GM18870 (cell line): ENCODE results near the gene ACLY.
"Not testable (repeated sequence)": the region's sequence is repeated elsewhere in the genome, so short reads cannot be mapped to it uniquely, and the experiment has no call there.

ENCODE experiments used
- ATAC-seq: cut with Tn5 transposase; IDR thresholded peaks from one replicate; pipeline ENCODE4 v1.9.1; 2021; ENCODE audit warnings: moderate library complexity; ENCODE audit not compliant: unreplicated experiment

ACLY gene

DNA sequence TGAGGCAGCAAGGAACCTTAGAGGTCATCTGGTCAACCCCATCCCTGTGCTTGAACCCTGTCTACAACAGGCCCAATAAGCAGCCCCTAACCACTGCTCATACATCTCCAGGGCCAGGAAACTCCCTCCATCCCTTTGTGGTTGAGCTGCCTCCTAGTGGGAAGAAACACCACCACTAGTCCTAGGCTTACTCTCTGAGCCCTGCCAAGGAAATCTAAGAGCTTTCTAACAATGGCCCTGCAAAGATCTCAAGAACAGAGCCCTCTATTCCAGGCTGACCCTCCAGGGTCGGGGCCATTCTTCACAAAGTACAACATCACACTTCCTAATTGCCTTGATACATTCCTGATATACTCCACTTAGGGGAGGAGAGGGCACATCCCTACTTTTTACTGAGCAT is 5.8 kb downstream of the ACLY start:
- no peak for ATAC-seq

DNA sequence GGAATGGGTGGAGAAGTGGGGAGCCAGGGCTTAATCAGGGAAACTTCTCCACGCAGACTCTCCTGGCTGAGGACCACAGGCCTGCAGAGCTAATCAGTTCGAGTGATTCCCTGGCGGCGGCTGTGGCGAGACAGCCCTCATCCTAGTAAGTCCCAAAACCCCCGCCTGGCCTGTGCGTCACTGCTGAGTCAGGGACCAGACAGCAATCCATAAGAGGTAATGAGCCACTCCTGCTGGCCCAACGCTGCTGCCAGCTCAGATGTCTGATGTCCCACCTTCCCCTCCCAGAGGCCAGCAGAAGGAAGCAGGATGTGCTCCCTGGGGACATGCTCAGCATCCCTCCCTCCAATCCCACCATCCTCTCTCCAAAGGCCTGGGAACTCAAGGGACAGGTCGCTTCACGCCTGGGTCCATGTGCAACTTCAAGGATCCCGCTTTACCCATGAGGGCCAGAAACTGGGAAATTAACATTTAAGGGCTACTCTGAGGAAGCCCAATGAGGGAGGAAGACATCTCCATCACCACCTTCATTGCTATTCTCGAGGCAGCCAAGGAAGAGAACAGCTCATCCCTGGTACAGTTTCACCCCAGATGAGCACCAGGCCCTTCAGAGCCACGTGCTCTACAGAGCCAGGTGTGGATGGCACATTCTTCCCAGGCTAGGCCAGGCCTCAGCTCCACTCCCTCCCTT is 7.9 kb downstream of the ACLY start:
- no peak for ATAC-seq

DNA sequence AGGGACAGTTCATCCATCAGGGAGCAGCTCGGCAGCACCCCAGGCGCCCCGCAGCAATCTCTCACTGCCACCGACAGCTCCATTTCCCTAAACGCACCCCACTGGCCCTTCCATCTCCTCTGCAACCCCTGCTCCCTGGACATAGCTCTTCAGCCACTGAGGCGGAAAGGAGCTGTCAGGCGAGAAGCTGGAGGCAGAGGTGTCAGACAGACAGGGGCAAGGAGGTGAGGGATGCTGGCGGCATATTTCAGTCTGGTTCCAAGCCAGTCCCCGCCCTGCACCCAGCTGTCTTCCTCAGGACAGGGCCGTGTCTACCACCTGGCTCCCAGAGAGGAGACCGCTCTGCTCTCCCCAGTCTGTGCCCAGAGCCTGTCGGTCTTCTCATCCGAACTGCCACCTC is 9.7 kb downstream of the ACLY start:
- ATAC-seq, result no peak

GRCh38 chr17:41907633-41908539 is 10.9 kb downstream of the ACLY start:
- no peak for ATAC-seq

DNA sequence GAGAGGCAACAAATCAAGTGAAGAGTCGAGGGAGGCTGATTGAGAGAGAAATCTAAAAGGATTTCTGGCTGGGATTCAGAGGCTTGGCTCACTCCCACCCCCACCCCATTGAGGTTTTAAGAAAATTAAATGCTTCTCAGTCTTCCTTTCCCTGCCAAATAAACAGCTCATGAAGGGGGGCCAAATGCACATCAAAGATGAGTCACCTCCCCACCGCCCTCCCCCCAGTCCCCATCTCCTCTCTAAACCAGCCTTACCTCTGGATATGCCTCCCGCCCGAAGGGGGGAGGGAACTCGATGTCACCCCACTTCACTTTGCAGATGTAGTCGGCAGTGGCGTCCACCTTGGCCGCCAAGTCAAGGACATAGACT is 11.6 kb downstream of the ACLY start:
- no peak for ATAC-seq

DNA sequence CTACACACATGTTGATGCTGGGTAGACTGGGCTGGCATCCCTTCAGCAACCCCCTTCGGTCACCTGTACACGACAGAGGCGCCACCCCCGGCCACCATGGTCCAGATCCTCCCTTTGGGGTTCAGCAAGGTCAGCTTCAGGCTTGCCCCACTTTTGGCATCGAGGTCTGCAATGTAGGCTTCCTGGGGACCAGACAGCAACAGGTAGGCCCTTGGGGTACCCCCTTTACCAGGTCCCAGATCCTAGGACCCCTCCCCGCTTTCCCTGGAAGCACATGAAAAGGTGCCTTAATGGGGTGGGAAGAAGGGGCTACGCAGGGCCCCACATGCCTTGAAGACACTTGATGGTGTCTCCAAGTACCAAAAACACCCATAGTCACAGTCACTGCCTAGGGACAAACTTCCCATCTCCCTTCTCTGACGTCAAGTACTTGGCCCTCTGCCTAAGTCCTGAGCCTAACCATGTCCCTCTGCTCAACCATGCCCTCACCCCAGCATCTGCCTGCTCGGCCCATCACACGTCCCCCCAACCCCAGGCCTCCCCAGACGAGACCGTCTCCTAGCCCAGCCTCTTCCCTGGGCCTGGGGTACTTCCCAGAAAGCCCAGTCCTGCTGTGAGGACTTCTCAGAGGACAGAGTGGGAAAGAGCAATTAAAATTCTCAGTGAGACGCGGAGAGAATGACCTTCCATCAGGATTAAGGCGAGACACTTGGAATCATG is 12.1 kb downstream of the ACLY start:
- no peak for ATAC-seq

- no peak for ATAC-seq
These were observed 13.6 kb downstream of the ACLY start for GRCh38 chr17:41905172-41905571.

DNA sequence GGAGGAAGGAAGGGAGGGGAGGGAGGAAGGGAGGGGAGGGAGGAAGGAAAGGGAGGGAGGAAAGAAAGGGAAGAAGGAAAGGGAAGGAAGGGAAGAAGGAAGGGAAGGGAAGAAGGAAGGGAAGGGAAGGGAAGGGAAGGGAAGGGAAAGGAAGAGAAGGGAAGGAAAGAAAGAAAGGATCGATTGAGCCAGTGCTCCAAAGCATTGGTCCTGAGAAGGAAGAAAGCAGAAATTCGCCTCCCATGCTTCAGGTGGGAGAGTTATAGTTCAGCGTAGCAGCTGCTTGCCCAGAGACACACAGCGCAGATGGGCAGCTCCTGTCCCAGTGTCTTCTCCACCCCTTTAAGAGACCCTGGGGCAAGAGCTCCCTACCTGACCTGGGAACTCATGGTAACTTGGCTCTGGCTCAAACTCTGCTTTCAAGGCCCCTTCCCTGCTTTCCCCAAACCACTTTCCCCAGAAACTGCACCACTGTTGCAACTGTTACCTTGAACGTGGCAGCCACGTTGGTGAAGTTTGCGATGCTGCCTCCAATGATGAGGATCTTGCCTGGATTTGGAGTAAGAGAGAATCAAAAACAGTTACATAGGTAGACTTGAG is 14.4 kb downstream of the ACLY start:
- ATAC-seq, result no peak

DNA sequence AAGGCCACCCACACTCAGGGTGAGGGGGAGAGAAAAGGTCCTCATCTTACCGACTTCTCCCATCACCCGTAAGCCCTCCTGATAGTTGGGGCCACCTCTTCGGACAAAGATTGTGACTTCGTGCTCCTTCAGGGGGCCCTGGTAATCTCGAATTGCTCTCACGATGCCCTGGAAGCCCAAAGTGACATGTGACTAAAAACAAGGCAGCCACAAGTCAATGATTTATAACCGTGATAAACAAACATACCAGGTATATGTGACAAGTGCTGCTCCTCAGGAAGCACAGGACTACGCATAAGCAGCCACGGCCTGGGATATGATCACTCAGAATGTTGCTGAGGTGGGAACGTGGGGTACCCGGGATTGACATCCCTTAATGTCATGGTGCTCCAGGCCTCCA is 17.1 kb downstream of the ACLY start:
- ATAC-seq, result no peak

GRCh38 chr17:41896726-41897125 is 22.0 kb downstream of the ACLY start:
- ATAC-seq, result no peak

GRCh38 chr17:41895617-41896016 is 23.1 kb downstream of the ACLY start:
- no peak for ATAC-seq

- ATAC-seq, result no peak
These were observed 23.9 kb downstream of the ACLY start for GRCh38 chr17:41894791-41895331.

DNA sequence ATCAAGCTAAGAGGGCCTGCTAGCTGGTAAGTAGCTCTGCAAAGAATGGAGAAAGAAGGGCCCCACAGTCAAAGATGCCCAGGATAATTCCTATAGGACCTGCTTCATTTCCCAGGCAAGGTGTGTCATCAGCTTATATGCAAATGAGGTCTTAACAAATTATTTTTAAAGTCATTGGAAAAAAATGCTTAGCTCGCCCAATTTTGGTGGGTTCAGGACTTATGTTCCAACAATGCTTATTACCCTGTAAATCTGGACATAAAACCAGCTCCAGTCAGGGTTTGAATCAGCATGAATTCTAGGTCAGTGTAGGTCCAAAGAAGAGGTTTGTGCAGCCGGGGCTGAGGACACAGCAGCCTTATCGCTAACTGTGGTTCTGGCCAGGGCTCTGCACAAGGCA is 25.4 kb downstream of the ACLY start:
- no peak for ATAC-seq

DNA sequence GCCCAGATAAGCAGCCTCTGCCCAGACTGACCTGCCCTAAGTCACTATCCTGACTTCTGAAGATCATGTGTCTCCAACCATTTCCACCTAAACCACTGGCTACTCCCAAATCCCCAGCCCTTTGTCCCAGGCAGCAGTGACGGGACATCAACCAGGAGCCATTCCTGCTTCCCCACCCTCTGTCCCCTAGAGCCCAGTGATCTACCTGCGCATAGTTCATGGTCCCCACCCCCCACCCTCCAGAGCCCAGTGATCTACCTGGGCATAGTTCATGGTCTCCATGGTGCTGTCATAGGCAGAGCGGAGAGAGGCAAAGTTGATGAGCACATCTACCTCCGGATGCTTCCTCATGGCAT is 26.8 kb downstream of the ACLY start:
- no peak for ATAC-seq

GRCh38 chr17:41891135-41892020 is 27.4 kb downstream of the ACLY start:
- ATAC-seq, result no peak

DNA sequence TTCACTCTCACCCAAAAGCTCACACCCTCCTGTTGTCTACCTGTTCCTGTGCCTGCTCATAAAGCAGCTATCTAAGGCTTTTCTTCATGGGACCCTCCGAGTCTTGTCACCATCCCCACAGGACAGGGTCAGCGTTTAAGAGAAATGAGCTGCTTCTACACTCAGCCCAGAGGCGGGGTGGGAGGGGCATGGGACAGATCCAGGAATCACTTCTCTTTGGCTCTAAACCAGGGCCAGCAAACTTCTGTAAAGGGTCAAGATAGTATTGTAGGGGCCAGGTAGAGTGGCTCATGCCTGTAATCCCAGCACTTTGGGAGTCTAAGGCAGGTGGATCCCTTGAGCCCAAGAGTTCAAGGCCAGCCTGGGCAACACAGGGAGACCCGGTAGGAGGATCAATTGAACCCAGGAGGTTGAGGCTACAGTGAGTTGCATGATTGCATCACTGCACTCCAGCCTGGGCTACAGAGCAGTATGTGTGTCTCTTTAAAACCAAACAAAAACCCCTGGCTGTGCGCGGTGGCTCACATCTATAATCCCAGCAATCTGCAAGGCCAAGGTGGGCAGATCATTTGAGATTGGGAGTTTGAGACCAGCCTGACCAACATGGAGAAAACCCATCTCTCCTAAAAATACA is 30.3 kb downstream of the ACLY start:
- no peak for ATAC-seq

DNA sequence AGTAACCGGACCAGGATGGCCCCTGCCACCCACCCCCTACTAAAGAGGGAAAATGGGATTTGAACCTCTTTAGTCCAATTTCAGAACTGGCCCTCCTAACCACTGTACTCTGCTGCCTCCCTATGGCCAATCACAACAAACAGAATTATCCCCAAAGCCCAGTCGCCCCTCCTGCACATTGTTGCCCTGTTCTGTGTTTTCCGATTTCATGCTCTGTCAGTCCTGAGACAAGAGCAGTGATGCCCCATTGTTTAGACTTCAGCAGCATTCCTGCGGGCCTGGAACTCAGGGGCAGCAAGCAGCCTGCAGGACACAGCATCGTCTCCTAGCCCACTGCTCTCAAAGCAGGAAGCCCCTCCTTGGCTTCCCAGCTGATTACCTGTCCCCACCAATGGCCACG is 33.0 kb downstream of the ACLY start:
- ATAC-seq, result no peak

DNA sequence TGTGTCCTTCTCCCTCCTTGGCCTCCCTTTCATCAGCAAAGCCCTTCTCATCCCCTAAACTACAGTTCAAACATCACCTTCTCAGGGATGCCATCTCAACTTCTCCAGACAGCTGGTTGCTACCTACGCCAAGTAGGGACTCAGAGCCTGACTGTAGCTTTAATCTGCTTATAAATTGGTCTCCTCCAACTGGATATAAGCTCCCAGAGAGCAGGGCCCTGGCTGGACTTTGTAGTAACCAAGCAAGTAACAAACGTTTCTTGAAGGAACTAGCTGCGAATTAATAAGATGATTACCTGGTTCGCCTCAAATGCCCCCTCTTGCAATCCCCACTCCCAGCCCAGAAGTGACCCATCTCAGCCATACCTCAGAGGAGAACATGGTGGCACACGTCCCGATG is 36.0 kb downstream of the ACLY start:
- ATAC-seq, result no peak

GRCh38 chr17:41880130-41880529 is 38.6 kb downstream of the ACLY start:
- no peak for ATAC-seq

- not testable (repeated sequence) for ATAC-seq
These were observed 44.5 kb downstream of the ACLY start for GRCh38 chr17:41874293-41874670.
